CD4-positive, alpha-beta T cell treated with Interleukin-4 for 1 hour (primary cell): ENCODE measurements around the gene NOL9.
"Not testable (repeated sequence)": the region's sequence is repeated elsewhere in the genome, so short reads cannot be mapped to it uniquely, and the experiment has no call there.

Experiments
- DNase-seq, 2 donors: peaks; one replicate each; pipeline ENCODE4 v3.0.0-alpha.2; 2020 to 2022

NOL9 gene

GRCh38 chr1:6501279-6501813 lies 53.0 kb downstream of the NOL9 start:
- no peak for DNase-seq

DNA sequence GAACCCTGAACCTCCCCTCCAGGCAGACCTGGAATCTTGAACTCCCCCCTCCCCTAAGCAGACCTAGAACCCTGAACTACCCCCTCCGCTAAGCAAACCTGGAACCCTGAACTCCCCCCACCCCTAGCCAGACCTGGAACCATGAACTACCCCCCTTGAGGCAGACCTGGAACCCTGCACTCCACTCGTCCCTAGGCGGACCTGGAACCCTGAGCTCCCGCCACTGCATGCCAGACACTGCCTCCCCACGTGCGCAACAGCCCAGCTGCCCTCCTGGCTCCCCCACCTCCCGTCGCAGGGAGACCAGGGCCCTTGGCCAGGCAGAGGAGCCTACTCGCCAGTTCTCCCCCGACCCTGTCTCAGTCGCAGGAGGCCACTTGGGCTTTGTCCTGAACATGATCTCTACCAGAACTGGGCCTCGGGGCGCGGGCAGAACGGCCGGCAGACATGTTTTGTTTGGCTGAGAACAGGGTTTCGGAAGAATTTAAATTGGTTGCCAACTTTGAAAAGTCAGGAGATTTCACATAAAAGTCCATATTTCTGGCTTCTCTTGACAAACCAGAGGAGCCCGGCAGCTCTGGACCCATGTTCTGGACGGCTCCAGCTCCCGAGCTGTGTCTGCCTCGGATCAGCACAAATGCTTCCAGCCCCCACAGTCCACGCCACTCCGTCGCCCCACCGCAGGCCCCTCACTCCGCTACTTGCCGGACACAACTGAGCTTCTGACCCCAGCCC lies 53.6 kb downstream of the NOL9 start:
- DNase-seq, result no peak

DNA sequence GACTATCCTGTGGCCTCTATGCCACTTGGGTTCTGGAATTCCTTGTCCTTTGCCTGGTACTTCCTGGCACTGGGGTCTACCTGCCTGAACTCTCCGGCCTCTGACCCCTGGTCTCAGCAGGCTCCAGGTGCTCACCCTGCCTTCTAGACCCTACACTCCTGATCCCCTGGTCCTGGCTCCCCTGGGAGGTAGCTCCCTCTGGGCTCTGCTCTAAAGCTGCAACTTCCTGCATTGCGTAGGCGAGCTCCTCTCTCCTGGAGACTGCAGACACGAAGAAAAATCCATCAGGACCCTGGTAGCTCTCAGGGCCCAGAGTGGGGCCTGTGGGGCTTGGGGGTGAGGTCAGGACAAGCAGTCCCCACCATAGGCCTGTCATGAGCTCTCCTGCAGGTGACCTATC lies 55.0 kb downstream of the NOL9 start:
- no peak for DNase-seq

DNA sequence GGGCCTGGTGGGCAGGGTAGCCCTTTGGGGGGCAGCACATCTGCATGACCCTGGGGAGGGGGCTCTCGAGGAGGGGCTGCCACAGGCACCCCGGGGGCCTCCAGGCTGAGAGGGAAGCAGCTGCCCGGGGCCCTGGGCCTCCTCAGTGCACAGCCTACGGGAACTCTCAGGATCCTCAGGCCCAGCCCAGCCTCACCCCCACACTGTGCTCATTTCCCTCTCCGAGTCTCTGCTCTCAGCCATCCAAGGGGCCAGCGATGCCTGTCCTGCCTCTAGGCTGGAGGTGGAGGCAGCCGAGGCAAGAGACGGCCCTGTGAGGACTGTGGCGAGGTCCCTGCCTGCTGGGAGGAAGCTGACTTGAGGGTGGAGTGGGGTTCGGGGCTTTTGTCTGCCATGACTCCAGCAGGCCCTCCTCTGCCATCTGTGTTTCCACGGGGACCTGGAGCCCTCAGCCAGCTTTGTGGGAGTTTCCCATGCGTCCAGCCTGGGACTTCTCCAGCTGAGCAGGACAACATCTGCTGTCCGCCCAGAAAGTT lies 55.7 kb downstream of the NOL9 start:
- no peak for DNase-seq

DNA sequence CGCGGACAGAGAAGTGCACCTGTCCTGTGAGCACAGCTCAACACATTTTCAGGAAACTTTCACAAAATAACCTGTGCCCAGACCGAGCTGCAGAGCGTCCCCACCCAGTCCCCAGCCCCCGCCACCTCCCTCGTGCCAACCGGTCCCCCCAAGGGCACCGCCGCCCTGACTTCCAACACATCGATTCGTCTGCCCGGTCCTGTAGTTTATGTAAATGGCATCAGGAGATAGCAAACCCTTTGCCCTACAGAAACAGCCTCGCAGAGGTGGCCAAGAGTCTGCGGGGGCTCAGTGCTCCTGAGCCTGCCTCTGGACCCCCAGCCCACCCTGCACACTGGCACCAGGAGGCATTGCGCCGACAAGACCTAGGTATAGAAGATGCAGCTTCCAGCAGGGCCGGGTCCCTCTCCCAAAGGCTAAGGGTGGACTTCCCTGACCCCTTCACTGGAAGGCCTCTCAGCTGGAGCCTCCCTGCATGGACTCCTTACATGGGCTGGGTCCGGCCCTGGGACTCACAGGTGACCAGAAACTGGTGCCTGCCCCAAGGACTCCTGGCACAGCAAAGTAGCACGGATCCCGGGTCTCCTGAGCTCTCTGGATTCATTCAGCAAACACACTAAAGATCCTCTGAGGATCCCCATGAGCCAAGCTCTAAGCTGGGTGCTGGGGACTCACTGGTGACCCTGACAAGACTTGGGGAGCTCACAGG lies 56.3 kb downstream of the NOL9 start:
- DNase-seq, result no peak

DNA sequence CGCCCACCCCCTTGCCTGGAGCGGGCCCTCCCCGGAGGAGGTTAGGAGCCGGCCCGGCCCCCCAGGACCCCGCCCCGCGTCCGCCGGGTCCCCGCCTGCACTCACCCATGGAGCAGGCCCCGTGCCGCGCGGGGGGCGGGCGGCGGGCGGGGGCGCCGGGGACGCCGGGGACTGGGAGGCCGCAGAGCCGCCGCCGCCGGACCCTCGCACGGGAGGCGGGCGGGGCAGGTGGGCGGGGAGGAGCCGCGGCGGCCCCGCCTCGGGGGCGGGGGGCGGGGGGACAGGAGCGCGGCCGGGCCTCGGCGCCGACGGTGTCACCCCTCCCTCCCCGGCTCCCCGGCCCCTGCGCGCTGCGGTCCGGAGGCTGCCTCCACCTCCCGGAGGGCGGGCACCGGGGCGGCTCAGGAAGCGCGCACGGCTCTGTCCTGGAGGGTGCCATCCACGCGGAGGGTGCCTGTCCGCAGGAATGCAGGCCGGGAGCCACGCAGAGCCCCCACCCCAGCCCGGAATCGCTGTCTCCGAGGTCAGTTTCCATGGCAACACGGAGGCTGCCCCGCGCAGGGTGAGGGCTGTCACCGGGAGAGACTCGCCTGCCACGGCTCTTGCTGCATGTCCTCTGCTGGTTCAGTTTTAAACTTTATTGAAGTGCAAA lies 57.0 kb downstream of the NOL9 start:
- peak; percentile 54 to 57 for DNase-seq

DNA sequence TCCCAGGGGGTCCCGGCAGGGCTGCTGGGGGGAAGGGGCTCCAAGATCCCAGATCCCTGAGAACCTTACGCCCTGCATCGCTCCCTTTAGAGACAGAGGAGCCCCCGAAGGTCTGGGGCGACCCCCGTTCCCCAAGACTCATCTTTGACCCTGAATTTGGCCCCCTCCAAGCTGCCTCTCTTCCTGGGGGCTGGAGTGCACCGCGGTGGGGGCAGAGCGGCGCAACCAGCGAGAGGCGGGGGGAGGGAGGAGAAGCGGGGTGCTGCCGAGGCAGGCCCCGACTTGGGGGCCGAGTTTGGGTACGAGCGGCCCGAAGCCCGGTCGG lies 57.5 kb downstream of the NOL9 start:
- no peak for DNase-seq

- DNase-seq, result no peak
Observed at GRCh38 chr1:6496365-6496721, 58.0 kb downstream of the NOL9 start.

DNA sequence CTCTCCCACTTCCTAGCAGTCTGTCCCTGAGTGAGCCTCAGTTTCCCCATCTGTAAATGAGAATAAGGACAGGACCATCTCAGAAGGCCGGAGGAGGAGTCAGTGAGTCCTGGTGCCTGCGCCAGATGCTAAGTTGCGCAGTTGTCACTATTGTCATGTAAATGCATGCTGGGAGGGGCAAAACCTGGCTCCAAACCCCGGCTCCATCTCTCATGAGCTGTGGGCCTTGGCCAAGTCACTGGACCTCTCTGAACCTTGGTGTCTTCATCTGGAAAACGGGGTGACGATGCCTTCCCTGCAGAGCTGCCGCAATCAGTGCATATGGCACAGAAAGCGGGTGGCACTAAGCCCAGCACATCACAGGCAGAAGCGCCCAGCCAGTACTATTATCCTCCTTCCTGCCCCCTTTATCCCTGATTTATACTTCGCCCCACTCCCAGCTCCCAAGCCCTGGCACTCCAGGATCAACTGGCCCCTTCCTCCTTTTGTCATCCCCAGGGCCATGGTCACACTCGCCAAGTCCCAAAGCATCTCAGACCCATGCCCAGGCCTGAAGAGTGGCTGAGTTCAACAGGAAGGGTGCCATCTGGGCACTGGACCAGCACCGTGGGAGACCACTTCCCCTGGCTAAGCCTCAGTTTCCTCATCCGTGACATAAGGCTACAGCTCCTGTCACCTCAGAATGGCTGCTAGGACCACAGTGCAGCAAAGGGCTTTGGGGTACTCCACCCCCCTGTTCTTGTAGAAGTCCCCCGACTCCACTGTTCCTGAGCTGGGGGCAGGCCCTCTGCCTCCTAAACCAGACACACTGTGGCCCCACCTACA lies 58.6 kb downstream of the NOL9 start:
- no peak for DNase-seq

- DNase-seq, result no peak
Observed at GRCh38 chr1:6495041-6495441, 59.3 kb downstream of the NOL9 start.

DNA sequence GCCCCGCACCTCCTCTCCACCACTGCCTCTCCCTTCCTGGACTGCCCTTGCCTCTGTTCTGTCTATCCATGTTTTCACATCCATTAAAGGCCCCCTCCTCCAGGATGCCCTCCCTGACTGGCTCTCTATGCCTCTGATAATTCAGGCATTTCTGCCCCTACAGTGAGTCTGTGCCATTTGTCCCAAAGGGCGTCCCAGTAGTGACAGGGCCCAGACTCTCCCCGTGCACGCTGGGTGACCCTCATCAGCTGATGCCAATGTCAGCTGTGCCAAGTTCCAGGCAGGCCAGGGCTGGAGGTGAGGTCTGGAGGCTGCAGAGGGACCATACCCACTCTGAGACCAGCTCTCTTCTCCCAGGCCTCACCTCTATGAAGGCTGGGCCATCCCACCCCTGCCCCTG lies 59.7 kb downstream of the NOL9 start:
- no peak for DNase-seq

GRCh38 chr1:6493834-6494223 lies 60.5 kb downstream of the NOL9 start:
- DNase-seq, result not testable (repeated sequence)

GRCh38 chr1:6491966-6492365 lies 62.3 kb downstream of the NOL9 start:
- DNase-seq, result no peak

DNA sequence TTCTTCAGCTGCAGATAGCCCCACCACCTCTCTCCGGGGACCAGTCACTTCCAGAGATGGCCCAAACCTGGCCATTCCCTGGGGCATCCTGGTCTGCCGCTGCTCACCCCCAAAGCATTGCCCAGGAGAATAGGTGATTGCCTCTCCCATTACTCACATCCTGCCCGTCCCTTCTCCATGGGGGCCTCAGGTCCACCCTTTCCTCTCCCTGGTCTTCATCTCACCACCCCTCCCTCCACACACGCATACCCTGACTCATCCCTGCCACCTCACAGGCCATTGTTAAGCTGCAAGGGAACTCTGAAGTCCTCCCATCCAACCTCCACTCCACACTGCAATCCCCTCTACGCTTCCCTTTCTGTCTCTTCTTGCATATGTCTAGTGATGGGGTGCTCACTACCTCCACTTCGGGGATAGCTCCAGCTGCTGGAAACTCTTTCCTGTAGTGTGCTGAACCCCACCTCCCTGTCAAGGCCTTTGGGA lies 62.8 kb downstream of the NOL9 start, which contains the start of gene PLEKHG5:
TSS of gene PLEKHG5 (minus strand) at position 188 of the 483 bp plus-strand sequence. CDS start 14,096 bp downstream, outside the sequence.
- no peak for DNase-seq

DNA sequence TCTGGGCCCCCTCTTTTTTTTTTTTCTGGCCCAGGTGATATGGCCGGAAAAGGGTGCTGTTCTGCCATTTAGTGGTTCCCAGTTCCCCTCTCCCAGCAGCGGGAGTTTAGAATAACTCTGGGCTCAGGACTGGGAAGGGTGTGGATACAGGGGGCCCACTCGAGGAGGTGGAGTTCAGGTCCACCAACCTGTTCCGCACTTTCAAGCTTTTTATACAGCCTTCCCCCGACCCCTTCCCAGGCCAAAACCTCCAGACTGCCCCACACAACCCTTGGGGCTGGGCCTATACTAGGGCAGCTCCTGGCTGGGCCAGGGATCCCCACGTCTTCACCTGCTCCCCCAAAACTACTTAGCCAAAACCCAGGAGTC lies 63.2 kb downstream of the NOL9 start:
- no peak for DNase-seq

DNA sequence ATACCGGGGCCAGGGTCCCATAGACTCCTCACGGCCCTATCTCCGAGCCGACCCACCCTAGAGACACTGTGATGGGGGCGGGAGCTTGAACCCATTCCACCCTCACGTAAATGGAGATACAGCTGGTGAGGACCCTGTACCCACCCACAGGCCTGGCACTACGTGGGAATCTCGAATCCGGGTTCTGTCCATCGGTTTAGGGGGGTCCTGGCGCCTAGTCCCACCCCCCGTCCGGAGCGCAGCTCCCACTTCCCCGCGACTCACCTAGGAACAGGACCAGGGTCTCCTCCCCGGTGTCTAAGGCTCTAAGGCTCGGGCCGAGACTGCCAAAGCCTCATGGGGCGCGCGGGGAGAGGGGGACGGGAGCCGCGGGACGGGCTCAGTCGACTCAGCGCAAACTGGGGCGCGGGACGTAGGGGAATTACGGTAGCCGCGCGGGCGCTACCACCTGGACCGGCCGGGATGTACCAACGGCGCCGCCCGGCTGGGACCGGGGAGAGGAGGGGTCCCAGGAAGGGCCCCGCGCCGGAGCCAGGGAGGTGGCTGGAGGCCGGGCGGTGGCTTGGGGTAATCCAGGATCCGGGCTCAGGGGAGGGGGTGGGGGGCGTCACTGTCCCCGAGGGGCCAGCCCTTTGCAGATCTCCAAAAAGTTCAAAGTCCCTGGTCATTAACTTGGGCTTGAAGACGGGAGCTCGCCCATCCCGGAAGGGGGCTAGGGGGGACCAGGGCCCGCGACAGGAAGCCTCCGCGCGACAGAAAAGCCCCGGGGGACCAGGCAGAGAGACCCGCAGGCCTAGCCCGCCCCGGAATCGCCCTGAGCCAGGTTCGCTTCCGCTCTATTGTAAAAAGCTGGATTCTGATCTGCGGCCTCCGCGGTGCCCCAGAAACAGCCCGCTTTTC lies 63.9 kb downstream of the NOL9 start:
- peak; percentile 35 to 53 for DNase-seq

DNA sequence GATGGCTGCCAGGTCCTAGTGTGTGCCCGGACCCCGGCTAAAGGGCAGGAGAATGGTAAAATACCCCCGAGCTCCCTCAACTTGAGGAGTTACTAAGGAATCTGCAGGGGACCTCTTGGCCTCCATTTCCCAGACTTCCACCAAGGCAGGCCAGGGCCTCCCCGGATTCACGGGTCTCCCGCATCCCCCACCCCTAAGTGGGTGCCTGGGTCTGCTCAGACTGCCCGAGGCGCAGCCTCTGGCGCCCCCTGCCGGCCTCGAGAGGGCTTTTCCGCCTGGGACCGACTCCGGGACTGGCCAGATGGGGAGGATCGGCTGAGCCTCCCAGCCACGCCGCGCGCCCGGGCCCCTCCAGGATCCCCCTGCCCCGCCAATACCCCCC lies 64.5 kb downstream of the NOL9 start:
- DNase-seq, result peak; percentile 78 to 79

GRCh38 chr1:6489383-6489765 lies 64.9 kb downstream of the NOL9 start:
- no peak for DNase-seq

DNA sequence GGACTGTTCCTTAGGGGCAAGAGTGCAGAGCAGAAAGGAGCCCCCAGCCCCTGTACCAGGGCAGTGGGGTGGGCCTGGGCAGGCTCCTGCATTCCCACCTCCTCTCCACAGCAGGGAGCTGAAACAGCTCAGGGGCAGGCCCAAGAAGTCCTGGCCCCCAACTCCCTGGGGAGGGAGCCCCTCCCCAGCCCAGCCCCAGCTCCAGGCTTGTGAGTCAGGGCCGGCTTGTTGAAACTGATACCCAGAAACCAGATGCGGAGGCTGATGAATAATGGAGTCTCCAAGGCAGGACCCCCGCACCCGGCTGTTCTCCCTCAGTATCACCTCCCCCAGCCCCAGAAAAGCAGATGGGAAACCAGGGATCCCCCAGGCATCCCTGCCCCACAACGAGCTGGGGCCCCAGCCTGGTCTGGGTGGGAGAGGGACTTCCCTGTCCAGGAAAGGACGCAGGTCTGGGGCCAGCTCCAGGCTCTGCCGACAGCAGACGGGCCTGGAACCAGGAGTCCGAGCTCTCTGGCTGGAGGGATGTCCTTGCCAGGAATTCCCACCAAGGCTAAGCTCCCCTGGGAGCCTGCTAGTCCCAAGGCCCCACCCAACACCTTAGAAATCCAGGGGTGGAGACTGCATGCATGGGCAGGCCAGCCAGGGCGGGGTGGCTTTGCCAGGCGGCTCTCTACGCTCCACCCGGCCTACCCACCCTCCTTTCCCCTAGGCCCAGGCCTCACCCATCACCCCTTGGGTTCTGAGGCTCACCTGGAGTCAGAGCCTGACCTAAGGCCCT lies 65.5 kb downstream of the NOL9 start:
- DNase-seq, result no peak

GRCh38 chr1:6487804-6488484 lies 66.4 kb downstream of the NOL9 start:
- DNase-seq, result no peak
